GM21723 (cell line): Measurements from ENCODE around the gene SEMA6C.
"Not testable (repeated sequence)": the region's sequence is repeated elsewhere in the genome, so short reads cannot be mapped to it uniquely, and the experiment has no call there.

ENCODE experiments used
- ATAC-seq: cut with Tn5 transposase; IDR thresholded peaks from one replicate; pipeline ENCODE4 v1.9.1; 2021; ENCODE audit warnings: mild to moderate bottlenecking, moderate library complexity; ENCODE audit not compliant: unreplicated experiment

The SEMA6C gene

GRCh38 chr1:151132335-151133017, 14.0 kb downstream of the SEMA6C start:
- no peak for ATAC-seq

GRCh38 chr1:151131701-151132334, 14.6 kb downstream of the SEMA6C start:
- ATAC-seq, result no peak

- peak; percentile 83 for ATAC-seq
Observed at GRCh38 chr1:151130987-151131586, 15.3 kb downstream of the SEMA6C start.

GRCh38 chr1:151128800-151129199, 17.6 kb downstream of the SEMA6C start:
- no peak for ATAC-seq

GRCh38 chr1:151124763-151125403, 21.5 kb downstream of the SEMA6C start:
- ATAC-seq, result no peak

GRCh38 chr1:151113877-151114276, 32.6 kb downstream of the SEMA6C start:
- ATAC-seq, result no peak

GRCh38 chr1:151108331-151108730, 38.1 kb downstream of the SEMA6C start:
- no peak for ATAC-seq

- ATAC-seq, result no peak
Observed at GRCh38 chr1:151106894-151107293, 39.5 kb downstream of the SEMA6C start.

GRCh38 chr1:151104630-151105029, 41.8 kb downstream of the SEMA6C start:
- no peak for ATAC-seq

GRCh38 chr1:151098126-151098525, 48.3 kb downstream of the SEMA6C start:
- no peak for ATAC-seq

GRCh38 chr1:151097426-151097825, 49.0 kb downstream of the SEMA6C start:
- not testable (repeated sequence) for ATAC-seq

GRCh38 chr1:151085953-151086559, 60.4 kb downstream of the SEMA6C start:
- no peak for ATAC-seq
